Activated CD4-positive, alpha-beta T cell treated with anti-CD3 and anti-CD28 coated beads, Interleukin-2, amount 50 U/mL, for 48 hours (primary cell): ENCODE results near the gene GRIN3B.

Source experiments
- DNase-seq, 2 experiments: peaks; one replicate each; pipeline ENCODE4 v3.0.0-alpha.2; 2020

The GRIN3B gene

GRCh38 chr19:1008268-1009040 lies 8.2 kb downstream of the GRIN3B start:
- no peak for DNase-seq

GRCh38 chr19:1009041-1009980 lies 9.1 kb downstream of the GRIN3B start:
- DNase-seq: no peak

DNA sequence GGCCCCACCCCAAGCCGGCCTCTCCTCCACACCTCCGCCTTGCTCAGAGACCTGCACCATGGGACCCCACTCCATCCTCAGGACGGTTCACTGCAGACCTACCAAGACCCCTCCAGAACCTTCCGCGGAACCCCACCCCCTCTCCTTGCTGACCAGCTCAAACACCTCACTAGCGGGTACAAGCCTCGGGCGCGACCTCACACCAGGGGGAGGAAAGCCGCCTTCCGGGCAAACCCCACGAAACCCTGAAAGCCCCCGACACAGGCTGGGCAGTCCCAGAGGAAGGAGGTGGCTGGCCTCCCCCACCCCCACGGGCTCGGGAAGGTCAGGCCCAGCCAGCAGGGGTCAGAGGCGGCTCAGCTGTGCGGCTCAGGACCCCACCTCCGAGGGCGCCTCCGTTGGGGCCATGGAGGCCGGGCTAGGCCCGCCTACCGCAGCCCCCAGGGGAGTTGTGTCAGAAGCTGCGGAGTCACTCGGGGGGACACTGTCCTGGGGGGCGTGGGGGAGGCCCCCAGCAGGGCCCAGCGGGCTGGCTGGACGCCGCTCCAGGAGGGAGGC lies 9.8 kb downstream of the GRIN3B start:
- no peak for DNase-seq

- DNase-seq: no peak
These were observed 10.6 kb downstream of the GRIN3B start for GRCh38 chr19:1010586-1011510.

DNA sequence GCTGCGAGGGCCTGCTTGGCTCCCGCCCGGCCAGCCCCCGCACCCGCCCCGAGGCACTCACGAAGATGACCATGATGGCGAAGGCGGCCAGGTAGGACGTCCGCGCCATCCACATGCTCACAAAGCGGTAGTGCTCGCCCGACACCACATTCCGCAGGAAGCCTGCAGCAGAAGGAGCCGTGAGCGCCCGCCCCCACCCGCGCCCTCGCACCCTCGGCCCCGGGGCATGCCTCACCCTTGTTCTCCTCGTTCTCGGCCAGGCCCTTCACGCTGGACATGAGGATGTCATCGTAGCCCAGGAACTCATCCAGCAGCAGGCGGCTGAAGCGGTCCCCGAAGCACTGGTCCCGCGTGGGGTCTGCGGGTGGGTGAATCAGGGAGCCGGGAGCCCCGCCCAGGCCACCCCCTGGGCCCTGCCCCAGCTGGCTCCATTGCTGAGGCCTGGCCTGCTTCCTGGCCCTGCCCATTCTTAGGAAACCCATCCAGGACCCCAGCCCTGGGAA lies 11.7 kb downstream of the GRIN3B start:
- DNase-seq: no peak

DNA sequence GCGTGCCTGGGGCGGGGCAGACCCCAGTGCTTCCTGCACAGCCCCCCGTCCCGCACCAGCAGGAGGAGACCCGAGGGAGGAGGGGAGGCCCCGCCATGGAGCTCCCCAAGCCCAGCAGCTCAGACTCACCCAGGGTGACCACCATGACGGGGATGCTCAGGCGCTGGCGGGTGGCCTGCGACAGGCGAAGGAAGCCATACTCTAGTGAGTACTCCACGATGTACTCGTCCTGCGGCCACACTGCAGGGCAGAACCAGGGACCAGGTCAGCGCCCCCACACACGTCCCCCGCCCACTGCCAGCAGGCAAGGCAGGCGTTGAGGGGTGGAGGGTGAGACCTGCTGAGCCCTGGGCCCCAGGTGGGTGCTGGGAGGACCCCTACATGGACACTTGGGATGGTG lies 12.1 kb downstream of the GRIN3B start:
- no peak for DNase-seq

DNA sequence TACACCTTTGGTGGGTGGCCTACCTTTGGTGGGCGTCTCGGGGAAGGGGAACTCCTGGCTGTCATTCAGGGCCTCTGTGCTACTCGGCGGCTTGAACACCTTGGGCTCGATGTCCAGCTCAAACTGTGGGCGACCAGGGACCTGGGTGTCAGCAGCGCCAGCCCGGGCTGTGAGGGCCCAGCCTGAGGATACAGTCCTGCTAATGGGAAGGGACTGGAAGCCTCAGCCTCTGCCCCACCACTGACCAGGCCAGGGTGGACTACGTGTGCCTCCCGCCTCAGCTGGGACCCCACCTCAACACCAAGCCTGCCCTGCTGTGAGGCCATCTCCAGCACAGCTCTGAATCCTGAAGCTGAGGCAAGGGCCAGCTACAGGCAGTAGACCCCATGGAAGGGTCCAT lies 13.0 kb downstream of the GRIN3B start:
- no peak for DNase-seq

GRCh38 chr19:1014161-1015060 lies 14.2 kb downstream of the GRIN3B start:
- no peak for DNase-seq

GRCh38 chr19:1015061-1015781 lies 15.0 kb downstream of the GRIN3B start:
- no peak for DNase-seq

GRCh38 chr19:1015782-1016646 lies 15.8 kb downstream of the GRIN3B start:
- DNase-seq: no peak

DNA sequence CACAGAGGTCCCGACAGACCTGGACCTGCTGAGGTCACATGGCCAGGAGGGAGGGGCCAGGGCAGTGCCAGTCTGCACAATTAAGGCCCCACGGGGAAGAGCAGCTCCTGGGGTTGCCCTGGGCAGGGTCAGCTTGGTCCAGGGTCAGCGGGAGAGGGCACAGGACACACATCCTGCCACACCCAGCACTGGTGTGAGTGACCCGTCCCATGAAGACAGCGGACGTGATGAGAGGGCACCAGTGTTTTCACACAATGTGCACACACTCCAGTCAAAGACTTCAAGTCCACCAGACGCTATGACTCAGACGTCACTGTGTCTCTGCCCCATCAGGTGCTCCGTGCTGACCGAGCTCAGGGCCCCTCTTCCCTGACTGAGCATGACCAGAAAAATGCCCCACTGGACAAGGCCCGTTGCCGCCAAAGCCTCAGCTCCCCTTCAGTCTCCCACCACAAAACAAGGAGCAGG lies 16.5 kb downstream of the GRIN3B start:
- no peak for DNase-seq

DNA sequence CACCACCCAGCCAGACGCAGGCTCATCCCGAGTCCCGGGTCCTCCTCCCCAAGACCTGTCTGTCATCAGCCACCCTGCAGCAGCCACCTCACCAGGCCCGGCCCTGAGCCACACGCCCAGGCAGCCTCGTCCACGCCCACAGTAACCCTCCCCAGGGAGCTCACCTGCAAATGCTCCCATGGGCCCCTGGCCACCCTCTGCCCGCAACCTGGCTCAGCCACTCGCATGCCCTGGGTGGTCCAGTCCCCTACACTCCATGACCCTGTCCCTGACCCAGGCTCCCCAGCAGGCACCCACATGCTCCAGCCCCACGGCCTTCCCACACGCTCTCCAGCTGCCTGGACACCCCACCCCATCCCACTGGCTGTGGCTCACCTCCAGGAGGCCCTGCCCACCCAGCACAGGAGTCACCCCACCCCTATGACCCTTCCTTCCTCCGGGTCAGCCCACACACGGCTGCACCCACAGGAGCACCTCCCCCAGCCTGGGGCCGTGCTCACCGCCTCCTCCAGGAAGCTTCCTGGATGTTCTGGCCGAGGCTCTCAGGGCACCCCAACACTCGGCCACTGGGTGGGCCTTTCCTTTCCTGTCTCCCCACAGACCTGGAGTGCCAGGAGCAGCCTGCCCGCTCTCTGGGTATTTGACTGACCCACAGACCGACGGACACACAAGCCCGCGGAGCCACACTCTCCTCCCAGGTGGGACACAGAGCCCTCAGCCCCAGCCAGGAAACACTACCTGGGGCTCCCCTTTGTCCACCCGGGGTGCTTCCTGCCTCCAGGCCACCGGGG lies 17.1 kb downstream of the GRIN3B start:
- DNase-seq: no peak

DNA sequence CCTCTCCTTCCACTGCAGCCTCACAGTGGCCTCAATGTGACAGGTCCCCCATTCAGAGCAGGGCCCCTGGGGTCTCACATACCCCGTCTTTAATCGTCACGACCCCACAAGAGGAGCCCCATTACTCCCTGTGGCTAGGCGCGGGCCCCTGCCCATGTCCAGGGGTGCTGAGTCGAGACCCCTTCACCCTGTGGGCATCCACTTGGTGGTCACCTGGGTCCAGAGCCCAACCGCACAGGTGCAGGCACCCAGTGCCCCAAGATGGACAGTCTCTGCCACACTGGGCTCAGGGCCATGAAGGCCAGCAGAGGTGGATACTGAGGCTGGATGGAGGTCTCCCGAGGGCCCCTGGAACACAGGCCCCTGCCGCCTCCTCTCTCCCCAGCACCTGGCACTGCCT lies 17.7 kb downstream of the GRIN3B start:
- no peak for DNase-seq

DNA sequence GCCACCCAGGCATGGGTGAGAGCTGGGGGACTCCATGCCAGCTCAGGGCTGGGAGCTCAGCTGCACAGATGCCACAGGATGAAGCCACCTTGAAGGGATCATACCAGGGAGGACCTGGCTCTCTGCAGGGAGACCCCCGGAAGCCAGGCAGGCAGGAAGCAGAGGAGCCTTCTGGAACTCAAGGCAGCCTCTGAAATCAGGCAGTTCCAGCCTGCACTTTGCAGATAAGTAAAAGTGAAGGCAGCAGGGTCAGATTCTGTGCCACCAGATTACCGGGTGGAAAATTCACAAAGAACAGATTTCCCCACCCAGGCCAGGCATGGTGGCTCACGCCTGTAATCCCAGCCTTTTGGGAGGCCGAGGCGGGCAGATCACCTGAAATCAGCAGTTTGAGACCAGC lies 18.2 kb downstream of the GRIN3B start:
- no peak for DNase-seq

GRCh38 chr19:1018932-1019615 lies 18.9 kb downstream of the GRIN3B start:
- DNase-seq: no peak

GRCh38 chr19:1019616-1019961 lies 19.4 kb downstream of the GRIN3B start:
- DNase-seq: no peak

GRCh38 chr19:1019980-1020867 lies 20.0 kb downstream of the GRIN3B start:
- peak in 1 of 2 experiments; percentile 35 for DNase-seq
